ENCODE results near the gene HNRNPLL.
"Not testable (repeated sequence)": the region's sequence is repeated elsewhere in the genome, so short reads cannot be mapped to it uniquely, and the experiment has no call there.

The HNRNPLL gene

GRCh38 chr2:38602732-38603401 is at the start of gene HNRNPLL:
HNRNPLL (minus strand) TSS chr2:38602928; CDS start chr2:38602626, 302 bp downstream.
- FAIRE-seq = peak; percentile 95

DNA sequence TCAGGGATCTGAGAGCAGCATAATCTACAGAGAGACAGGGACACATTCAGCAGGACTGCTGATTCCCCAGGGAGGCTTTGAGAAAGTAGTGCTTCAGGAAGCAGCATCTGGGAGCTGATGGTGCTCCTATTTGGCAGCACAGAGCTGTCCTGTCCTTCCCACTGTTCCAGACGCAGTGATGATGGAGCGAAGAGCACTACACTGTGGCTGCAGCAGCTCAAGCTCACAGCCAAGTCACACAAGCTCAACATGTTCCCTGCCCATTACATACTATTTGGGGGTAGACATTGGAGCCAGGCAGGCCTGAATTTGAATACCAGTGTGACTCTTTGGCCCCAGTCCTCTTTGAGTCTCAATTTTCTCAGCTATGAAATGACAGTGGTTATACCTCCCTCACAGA is 48.0 kb upstream of the HNRNPLL start:
- no peak for FAIRE-seq

GRCh38 chr2:38650012-38650411 is 47.3 kb upstream of the HNRNPLL start:
- no peak for FAIRE-seq

- no peak for FAIRE-seq
Measured at GRCh38 chr2:38649176-38649728, 46.5 kb upstream of the HNRNPLL start.

DNA sequence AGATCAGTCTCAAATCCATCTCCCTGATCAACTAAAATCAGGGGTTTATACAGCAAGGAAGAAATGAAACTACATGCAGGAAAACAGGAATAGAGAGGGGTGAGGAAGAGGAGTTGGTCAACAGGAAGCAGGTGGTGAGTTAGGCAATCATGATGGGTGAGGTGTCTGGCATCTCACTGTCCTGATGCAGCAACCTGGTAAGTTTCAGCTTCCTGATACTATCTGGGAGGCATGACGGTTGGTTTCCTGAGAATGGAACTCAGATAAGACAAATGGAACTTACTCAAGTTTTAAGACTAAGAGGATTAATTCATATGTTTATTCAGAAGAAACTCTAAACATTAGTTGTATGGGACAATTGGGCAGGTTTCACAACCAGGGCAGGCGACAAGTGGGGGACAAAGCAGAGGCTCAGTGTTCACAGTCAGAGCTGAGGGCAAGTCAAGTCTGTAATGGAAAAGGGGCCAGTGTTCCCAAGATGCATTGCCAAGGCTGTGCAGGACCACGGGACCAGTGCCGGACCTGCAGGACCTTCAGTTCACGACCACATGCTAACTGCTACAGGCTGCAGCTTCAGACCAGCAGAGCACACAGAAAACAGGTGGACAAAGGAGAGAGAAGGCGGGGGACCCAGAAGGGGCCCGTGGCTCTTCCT is 45.5 kb upstream of the HNRNPLL start:
- no peak for FAIRE-seq

DNA sequence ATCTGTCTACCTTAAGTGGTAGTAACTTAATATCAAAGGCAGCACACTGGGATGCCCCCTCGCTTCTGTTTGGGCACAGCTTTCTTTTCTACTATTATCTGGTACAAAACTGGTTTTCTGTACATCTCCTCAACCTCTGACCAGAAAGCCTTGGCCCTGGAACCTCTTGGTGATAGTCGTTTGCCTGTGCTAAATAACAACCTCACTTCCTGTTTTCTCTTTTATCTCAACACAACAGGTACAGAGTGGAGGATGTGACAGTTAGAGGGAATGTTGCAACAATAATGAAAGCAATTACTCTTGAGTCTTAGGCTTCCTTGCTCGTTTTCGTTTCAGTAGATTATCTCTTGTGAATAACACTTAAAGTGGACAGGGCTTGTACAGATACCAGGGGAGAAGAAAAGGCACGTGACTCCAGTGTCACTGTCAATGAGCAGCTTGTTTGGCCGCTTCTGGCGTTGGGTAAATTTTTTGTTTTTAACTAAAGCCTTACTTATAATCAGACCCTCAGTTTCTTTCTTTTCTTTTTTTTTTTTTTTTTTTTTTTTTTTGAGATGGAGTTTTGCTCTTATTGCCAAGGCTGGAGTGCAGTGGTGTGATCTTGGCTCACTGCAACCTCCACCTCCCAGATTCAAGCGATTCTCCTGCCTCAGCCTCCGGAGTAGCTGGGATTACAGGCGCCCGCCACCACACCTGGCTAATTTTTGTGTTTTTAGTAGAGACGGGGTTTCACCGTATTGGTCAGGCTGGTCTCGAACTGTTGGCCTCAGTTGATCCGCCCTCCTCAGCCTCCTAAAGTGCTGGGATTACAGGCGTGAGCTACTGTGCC is 41.2 kb upstream of the HNRNPLL start:
- FAIRE-seq = not testable (repeated sequence)

GRCh38 chr2:38643021-38643671 is 40.4 kb upstream of the HNRNPLL start:
- FAIRE-seq = no peak

DNA sequence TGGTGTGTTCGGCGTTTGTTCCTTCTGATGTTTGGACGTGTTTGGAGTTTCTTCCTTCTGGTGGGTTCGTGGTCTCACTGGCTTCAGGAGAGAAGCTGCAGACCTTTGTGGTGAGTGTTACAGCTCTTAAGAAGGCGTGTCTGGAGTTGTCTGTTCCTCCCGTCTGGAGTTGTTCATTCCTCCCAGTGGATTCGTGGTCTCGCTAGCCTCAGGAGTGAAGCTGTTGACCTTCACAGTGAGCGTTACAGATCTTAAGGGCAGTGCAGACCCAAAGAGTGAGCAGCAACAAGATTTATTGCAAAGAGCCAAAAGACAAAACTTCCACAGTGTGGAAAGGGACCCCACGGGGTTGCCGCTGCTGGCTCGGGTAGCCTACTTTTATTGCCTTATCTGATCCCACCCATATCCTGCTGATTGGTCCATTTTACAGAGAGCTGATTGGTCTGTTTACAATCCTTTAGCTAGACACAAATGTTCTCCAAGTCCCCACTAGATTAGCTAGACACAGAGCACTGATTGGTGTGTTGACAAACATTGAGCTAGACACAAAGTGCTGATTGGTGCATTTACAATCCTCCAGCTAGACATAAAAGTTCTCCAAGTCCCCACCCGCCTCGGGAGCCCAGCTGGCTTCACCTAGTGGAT is 39.8 kb upstream of the HNRNPLL start:
- not testable (repeated sequence) for FAIRE-seq

- no peak for FAIRE-seq
Measured at GRCh38 chr2:38636069-38636468, 33.3 kb upstream of the HNRNPLL start.

- no peak for FAIRE-seq
Measured at GRCh38 chr2:38635139-38635538, 32.4 kb upstream of the HNRNPLL start.

- FAIRE-seq = no peak
Measured at GRCh38 chr2:38634684-38635083, 32.0 kb upstream of the HNRNPLL start.

- FAIRE-seq = no peak
Measured at GRCh38 chr2:38633895-38634294, 31.2 kb upstream of the HNRNPLL start.

DNA sequence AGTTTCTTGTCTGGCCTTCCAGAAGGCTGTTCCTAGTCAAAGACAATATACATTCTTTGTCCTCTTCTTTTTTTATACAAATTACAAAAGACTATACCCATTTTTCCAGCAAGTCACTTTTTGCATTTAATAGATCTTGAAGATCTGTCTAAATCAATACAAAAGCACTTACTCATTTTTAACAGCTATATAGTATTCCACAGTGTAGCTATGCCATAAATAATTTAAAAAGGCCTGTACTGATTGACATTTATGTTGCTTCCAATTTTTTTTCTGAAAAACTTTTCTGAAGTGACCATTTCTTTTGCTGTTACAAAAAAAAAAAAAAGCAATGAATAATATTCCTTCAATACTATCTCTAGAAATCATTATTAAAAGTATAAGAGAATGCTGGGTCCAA is 30.3 kb upstream of the HNRNPLL start:
- no peak for FAIRE-seq

DNA sequence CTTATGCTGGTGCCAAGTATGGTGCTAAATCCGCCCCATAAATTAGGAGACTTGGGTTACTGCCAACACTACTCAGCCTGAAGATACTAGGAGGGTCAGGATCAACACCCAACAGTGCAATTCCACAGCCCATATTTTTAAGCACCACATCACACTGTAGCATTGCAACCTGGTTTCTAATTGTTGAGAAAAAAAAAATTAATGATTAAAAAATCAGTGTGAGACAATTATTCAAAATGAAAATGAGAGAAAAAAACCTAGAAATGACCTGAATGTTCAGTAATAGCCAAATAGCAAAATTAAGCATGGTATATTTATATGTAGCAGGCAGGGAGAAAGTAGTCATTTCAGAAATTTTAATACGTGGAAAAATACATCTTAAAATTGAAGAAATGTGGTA is 29.2 kb upstream of the HNRNPLL start:
- peak; percentile 13 for FAIRE-seq

DNA sequence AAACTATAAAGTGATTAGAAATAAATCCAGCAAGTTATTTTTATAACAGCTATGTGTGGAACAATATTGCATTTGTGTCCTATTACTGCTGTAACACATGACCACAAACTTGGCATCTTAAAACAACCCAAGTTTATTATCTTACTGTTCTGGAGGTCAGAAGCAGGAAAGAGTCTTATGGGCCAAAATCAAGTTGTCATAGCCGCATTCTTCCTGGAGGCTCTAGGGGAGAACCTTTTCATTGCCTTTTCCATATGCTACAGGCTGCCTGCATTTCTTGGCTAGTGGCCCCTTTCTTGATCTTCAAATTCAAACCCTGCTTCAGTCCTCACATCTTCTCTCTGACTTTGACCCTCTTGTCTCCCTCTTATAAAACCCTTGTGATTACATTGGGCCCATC is 27.0 kb upstream of the HNRNPLL start:
- no peak for FAIRE-seq

DNA sequence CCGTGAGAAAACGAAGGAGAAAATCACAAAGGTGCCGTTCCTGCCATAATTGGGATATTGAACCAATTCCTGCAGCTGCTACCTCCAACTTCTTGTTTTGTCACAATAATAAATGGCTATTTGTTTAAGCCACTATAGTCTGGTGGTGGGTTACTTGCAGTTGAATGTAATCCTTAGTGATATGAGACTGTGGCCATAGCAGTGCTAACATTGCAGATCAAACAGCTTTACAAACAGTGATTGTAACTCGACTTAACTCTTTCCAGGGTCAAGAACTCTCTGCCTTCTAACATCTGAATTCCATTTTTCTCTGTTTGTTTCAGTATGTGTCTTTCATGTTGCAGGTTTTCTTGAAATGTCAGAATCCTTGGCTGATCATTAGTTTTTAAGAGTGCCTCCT is 24.7 kb upstream of the HNRNPLL start:
- no peak for FAIRE-seq

DNA sequence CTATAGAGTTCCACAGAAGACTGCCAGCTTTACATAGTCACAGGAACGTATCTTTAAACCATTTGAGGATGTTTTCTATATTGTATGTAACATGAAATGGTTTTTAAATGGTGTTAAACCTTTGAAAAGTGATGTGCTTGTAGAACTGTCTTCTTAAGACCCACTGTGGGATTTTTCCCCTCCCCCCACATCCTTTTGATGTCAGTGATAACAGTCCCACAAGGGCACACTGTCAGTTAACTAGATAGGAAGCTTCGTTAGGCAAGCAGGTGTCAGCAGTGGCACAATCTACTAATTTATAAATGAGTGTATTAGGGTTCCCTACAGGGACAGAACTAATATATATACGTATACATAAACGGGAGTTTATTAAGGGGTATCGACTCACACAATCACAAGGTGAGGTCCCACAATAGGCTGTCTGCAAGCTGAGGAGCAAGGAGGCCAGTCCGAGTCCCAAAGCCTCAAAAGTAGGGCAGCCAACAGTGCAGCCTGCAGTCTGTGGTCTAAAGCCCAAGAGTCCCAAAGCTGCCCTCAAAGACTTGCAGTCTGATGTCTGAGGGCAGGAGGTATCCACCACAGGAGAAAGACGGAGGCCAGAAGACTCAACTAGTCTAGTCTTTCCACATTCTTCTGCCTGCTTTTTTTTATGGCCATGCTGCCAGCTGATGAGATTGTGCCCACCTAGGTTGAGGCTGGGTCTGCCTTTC is 23.8 kb upstream of the HNRNPLL start:
- no peak for FAIRE-seq

DNA sequence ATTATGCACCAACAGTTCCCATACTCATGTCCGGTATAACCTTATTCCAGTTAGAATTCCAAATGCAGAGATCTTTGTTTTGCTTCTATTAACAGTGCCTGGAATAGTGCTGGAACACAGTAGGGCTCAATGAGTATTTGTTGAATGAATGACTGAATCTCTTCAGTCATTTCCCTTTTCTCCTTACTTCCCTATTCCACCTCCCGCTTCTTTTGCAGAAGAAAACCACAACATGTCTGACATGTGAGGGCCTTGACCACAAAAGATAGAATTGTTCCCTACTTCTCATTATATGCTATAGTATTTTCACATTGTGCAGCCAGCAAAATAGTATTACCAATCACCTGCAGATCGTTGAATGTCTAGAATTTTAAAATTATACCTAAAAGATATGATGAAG is 19.5 kb upstream of the HNRNPLL start:
- no peak for FAIRE-seq

DNA sequence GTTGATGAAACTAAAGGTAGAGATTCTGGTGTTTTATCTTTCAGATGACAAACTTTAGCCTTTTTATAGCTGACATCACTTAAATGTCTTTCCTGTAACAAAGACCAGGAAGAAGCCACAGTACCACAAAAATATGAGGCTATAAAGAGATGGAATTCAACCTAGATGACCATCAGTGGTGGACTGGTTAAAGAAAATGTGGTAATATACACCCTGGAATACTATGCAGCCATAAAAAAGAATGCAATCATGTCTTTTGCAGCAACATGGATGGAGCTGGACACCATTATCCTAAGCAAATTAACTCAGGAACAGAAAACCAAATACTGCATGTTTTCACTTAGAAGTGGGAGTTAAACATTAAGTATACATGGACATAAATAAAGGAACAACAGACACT is 18.3 kb upstream of the HNRNPLL start:
- FAIRE-seq = no peak

- FAIRE-seq = no peak
Measured at GRCh38 chr2:38620282-38620977, 17.7 kb upstream of the HNRNPLL start.
